Thymus (tissue), 11 donors: ENCODE results near the gene TAF1B. TPM values are rescaled to one million over a fixed set of nuclear protein-coding genes. Genes with fewer than 3 reads are reported as not detected.

Experiments used
- DNase-seq, 9 donors: peaks; one replicate each; pipeline ENCODE4 v3.0.0-alpha.2; 2013; ENCODE audit warnings: low spot score in 9 of 9, low read depth in 6 of 9, missing footprints in 1 of 9
- H3K27ac ChIP-seq, 2 donors: one replicate each; pipeline ENCODE4 v1.5.1; 2013; ENCODE audit warnings: control low read depth in 1 of 2, low read depth in 1 of 2, low read length in 1 of 2, mild to moderate bottlenecking in 1 of 2, moderate library complexity in 1 of 2
- H3K27me3 ChIP-seq, 2 donors: one replicate each; pipeline ENCODE4 v1.5.1; 2013; ENCODE audit warnings: low read length in 1 of 2; ENCODE audit not compliant: control insufficient read depth in 2 of 2, insufficient read depth in 1 of 2
- H3K36me3 ChIP-seq, 2 donors: one replicate each; pipeline ENCODE4 v1.5.1; 2013; ENCODE audit warnings: low read length in 1 of 2, mild to moderate bottlenecking in 1 of 2, moderate library complexity in 1 of 2; ENCODE audit not compliant: control insufficient read depth in 2 of 2, insufficient read depth in 2 of 2
- H3K4me1 ChIP-seq, 2 donors: one replicate each; pipeline ENCODE4 v1.5.1; 2013; ENCODE audit warnings: low read length in 2 of 2; ENCODE audit not compliant: control insufficient read depth in 2 of 2, insufficient read depth in 2 of 2
- H3K4me3 ChIP-seq, 2 donors: one replicate each; pipeline ENCODE4 v1.5.1; 2013; ENCODE audit warnings: low read length in 2 of 2, control low read depth in 1 of 2, mild to moderate bottlenecking in 1 of 2
- H3K9me3 ChIP-seq, 2 donors: one replicate each; pipeline ENCODE4 v1.5.1; 2013; ENCODE audit warnings: low read length in 1 of 2, mild to moderate bottlenecking in 1 of 2; ENCODE audit not compliant: control insufficient read depth in 2 of 2, insufficient read depth in 1 of 2
- WGBS: extraction: QIAGEN DNeasy Blood & Tissue Kit; methylation state at CpG from one replicate; pipeline ENCODE4 v1.1.7; 2013; 5-methylcytosine and 5-hydroxymethylcytosine counted together
- polyA plus RNA-seq: library from polyadenylated mRNA; stranded (reverse); fragments of 200-250 nt; gene quantifications from one replicate; pipeline ENCODE4 v1.2.3, GENCODE V29; 2013
- total RNA-seq: library from RNA; stranded (reverse); fragments of 120-200 nt; gene quantifications from one replicate; pipeline ENCODE4 v1.2.4, GENCODE V29; 2013
- donor health status: healthy.

TAF1B gene
- total and polyA plus RNA-seq, 2 donors = 9.4 to 17.3 TPM

DNA sequence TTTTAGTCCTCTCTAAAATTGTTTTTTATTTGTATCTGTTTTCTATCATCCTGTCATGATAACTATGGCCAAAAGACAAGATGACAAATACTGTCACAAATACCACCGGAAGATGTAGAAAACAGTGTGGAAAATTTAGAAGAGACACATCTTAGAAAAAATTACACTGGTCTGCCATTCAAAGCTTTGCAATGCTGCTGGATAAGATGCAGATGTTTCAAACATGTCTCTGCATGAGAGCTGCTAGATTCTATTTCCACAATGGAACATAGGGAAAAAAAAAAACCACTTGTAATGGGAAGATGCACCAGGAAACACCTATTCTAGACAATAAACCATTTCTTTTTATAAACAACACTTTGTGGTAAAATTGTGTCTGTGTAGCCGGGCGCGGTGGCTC lies 5.8 kb upstream of the TAF1B start:
- Histone ChIP-seq H3K9me3 (no peaks in the 10 kb centered on the region), H3K4me3 (no peak overlapping the region), H3K27me3 (no peaks in the 10 kb centered on the region), H3K27ac (no peak overlapping the region), H3K36me3 (no peaks in the 10 kb centered on the region), H3K4me1 (no peaks in the 10 kb centered on the region)
- no peak for DNase-seq
- WGBS = 98% methylated on average over 4 of the region's 4 CpGs

DNA sequence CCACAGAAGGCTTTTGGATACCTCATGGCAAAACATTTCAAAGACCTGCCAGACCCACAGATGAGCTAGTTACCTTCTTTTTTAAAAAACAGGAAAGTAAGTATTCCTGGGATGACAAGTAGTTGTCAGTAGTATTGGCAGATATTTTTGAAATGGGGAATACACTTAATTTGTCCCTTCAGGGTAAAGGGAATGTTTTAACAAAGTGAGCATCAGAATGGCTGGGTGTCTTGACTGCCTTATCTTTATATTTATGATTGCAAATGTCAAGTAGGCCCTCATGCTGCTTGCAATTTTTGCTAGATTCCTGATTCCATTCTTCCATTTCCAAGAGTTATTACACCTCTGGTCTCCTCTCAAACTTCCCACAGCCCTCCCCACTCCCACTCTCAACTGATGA lies 4.9 kb upstream of the TAF1B start:
- no peak overlapping the region for H3K27ac ChIP-seq
- no peak overlapping the region for H3K4me3 ChIP-seq
- H3K36me3 ChIP-seq = no peaks in the 10 kb centered on the region
- H3K4me1 ChIP-seq = peaks cover 0 to 4% of the 10 kb centered on the region in 2 donors
- DNase-seq = no peak
- H3K9me3 ChIP-seq = no peaks in the 10 kb centered on the region
- H3K27me3 ChIP-seq = no peaks in the 10 kb centered on the region

DNA sequence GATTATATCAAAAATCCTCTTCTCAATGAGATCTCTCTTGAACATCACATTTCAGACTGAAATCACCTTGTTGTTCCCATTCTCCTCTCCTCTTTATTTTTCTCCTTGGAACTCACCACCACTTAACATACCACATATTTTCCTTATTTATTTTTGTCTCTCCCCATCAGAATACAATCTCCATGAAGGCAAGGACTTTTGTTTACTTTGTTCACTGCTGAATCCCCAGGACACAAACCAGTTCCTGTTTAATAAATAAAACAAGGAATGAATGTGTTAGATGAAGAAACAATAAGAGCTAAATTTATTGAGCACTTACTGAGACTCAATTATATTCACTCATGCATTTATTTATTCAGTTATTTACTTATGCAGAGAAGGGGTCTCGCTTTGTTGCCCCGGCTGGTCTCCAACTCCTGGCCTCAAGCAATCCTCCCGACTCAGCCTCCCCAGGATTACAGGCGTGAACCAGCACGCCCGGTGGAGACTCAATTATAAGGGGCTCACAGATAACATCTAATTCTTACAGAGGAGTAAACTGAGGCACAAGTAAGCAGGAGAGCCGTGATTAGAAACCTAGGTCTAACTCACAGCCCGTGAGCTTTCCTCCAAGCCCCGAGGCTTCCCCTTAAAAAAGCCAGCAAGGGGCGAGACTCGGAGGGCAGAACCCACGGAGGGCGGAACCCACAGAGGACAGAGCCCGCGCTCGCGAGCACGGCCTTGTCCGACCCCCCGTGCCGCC lies 616 bp upstream of the TAF1B start:
- H3K4me3 ChIP-seq = peak overlapping the region; percentile 64 to 75

DNA sequence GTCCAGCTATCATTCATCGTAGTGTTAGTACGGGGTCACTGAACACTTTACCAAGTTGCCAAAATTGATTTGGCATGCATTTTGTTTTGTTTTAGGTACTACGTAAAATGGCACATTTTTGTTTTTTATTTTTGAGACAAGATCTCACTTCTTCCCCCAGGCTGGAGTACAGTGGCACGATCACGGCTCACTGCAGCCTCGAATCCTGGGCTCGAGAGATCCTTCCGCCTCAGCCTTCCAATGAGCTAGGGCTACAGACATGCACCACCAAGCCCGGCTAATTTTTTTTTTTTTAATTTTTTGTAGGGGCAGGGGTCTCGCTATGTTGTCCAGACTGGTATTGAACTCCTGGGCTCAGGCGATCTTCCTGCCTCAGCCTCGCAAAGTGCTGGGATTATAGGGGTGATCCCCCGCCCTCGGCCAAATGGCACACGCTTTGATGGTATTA lies 786 bp downstream of the TAF1B start:
- 51% methylated on average over 15 of the region's 15 CpGs for WGBS
- Histone ChIP-seq H3K4me1 (peaks cover 4 to 17% of the 10 kb centered on the region in 2 donors), H3K27ac (peak overlapping the region; percentile 68 to 75), H3K36me3 (peaks cover 7 to 17% of the 10 kb centered on the region in 2 donors), H3K4me3 (peak overlapping the region; percentile 64 to 75), H3K9me3 (no peaks in the 10 kb centered on the region), H3K27me3 (no peaks in the 10 kb centered on the region)
- peak in 1 of 9 donors; percentile 11 for DNase-seq

More for the DNA sequence above, 616 bp upstream of the TAF1B start:
- Histone ChIP-seq H3K4me1 (peaks cover 4 to 17% of the 10 kb centered on the region in 2 donors), H3K36me3 (peaks cover 7 to 17% of the 10 kb centered on the region in 2 donors), H3K27ac (peak overlapping the region; percentile 75 to 85), H3K9me3 (no peaks in the 10 kb centered on the region), H3K27me3 (no peaks in the 10 kb centered on the region)
- DNase-seq = peak in 1 of 9 donors; percentile 23
- 24% methylated on average over 21 of the region's 21 CpGs for WGBS

DNA sequence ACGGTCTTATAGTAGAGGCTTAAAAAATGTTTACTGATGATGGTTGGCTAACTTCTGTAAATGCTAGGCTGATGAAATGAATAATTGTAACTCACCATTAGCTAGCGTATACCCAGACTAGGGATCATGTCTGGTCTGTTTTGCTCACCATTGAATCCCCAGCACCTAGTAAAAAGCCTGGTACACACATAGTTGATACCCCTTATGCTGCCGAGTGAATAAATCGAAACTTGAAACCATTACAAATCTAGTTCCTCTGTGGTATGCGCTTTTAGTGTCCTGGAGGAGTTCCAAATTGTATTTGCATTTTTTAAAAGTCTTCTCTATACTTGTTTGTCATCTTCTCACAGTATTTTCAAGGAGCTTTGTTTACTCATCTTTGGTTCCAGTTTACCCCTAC lies 1.3 kb downstream of the TAF1B start:
- no peak for DNase-seq
- no peaks in the 10 kb centered on the region for H3K27me3 ChIP-seq
- no peaks in the 10 kb centered on the region for H3K9me3 ChIP-seq
- peaks cover 4 to 17% of the 10 kb centered on the region in 2 donors for H3K4me1 ChIP-seq
- no peak overlapping the region for H3K27ac ChIP-seq
- peaks cover 7 to 22% of the 10 kb centered on the region in 2 donors for H3K36me3 ChIP-seq
- peak overlapping the region; percentile 64 to 75 for H3K4me3 ChIP-seq
- 78% methylated on average over 5 of the region's 5 CpGs for WGBS

DNA sequence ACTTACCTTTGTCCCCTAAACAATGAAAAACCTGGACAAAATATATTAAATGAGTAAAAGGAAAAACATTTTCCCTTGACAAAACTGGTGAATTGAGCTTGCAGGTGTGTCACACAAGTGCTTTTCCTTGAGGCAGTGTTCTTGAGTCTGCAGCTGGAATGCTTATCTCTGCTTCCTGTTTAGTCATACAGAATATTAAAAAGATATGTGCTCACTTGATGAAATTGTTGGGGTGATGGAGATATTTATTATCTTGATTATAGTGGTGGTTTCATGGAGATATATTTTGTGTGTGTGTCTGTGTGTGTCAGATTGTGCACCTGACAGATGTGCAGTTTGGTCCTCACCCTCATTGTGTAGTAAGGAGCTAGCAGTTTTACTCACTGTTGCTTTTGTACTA lies 3.3 kb downstream of the TAF1B start:
- Histone ChIP-seq H3K27me3 (no peaks in the 10 kb centered on the region), H3K27ac (no peak overlapping the region), H3K36me3 (peaks cover 12 to 40% of the 10 kb centered on the region in 2 donors), H3K9me3 (no peaks in the 10 kb centered on the region), H3K4me1 (peaks cover 4 to 17% of the 10 kb centered on the region in 2 donors), H3K4me3 (no peak overlapping the region)
- DNase-seq = no peak

DNA sequence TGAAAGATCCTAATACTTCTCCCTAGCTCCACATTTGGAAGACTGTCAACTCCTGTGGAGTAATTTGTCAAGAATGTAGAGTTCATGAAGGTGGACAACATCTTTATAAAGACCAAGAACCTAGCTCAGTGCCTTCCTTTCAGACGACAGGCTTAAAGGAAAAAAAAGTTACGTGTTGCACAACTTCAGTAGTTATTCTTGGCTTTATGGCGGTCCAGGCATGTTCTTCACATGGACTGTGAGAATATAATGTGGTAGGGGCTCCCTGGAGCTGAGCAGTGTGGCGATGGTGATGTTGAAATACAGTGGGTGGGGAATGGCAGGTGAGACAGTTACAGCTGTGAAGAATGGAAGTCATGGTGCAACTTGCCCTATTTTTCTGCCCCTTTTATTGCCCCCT lies 3.9 kb downstream of the TAF1B start:
- no peaks in the 10 kb centered on the region for H3K9me3 ChIP-seq
- no peak overlapping the region for H3K4me3 ChIP-seq
- no peak for DNase-seq
- no peak overlapping the region for H3K27ac ChIP-seq
- H3K36me3 ChIP-seq = peaks cover 17 to 45% of the 10 kb centered on the region in 2 donors
- 94% methylated on average over 4 of the region's 4 CpGs for WGBS
- H3K27me3 ChIP-seq = no peaks in the 10 kb centered on the region
- H3K4me1 ChIP-seq = peaks cover 4 to 17% of the 10 kb centered on the region in 2 donors

DNA sequence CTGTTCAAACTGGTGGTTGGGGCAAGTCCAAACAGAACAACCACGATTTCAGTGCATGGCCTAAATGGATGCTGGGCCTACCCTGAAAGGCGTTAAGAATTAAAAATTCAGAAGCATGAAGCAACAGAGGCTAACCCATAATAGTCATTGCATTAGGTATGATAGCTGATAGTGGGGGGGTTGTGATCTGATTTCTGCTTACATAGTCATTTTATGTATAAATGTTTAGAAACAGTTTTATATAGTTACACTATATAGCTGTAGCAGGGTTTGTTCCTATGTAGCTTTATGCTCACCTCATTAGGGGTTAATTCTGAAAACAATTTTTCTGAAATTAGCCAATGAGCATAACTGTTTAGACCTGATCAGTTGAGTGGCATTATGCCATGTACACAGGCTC lies 9.6 kb downstream of the TAF1B start:
- no peak overlapping the region for H3K27ac ChIP-seq
- H3K27me3 ChIP-seq = no peaks in the 10 kb centered on the region
- H3K36me3 ChIP-seq = peaks cover 54 to 75% of the 10 kb centered on the region in 2 donors
- DNase-seq = no peak
- WGBS = 98% methylated on average over 2 of the region's 2 CpGs
- no peaks in the 10 kb centered on the region for H3K4me1 ChIP-seq
- H3K4me3 ChIP-seq = no peak overlapping the region
- peaks cover 2 to 4% of the 10 kb centered on the region in 2 donors for H3K9me3 ChIP-seq

DNA sequence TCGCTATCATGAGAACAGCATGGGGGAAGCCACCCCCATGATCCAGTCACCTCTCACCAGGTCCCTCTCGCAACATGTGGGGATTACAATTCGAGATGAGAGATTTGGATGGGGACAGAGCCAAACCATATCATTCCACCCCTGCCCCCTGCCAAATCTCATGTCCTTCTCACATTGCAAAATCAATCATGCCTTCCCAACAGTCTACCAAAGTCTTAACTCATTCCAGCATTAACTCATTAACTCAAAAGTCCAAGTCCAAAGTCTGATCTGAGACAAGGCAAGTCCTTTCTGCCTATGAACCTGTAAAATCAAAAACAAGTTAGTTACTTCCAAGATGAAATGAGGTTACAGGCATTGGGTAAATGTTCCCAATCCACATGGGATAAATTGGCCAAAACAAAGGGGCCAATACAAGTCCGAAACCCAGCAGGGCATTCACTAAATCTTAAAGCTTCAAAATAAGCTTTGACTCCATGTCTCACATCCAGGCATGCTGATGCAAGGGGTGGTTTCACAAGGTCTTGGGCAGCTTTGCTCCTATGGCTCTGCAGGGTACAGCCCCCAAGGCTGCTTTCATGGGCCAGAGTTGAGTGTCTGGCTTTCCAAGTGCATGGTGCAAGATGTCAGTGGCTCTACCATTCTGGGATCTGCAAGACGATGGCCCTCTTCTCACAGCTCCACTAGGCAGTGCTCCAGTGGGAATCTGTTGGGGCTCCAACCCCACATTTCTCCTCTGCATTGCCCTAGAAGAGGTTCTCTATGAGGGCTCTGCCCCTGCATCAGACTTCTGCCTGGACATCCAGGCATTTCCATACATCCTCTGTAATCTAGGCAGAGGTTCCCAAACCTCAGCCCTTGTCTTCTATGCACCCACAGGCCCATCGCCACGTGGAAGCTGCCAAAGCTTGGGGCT lies 14.8 kb downstream of the TAF1B start:
- Histone ChIP-seq H3K27ac (no peak overlapping the region), H3K9me3 (peaks cover 10 to 29% of the 10 kb centered on the region in 2 donors), H3K4me1 (no peaks in the 10 kb centered on the region), H3K27me3 (no peaks in the 10 kb centered on the region), H3K36me3 (peaks cover 58 to 59% of the 10 kb centered on the region in 2 donors), H3K4me3 (no peak overlapping the region)
- WGBS = 91% methylated on average over 7 of the region's 7 CpGs
- DNase-seq = no peak
